HepG2 (cell line): ENCODE data around the gene SURF2. TPM values are rescaled to one million over a fixed set of nuclear protein-coding genes. Genes with fewer than 3 reads are reported as not detected.

ENCODE experiments used
- CBX5 ChIP-seq: sonication (generic); formaldehyde crosslinking; IDR thresholded peaks from 2 replicates; pipeline ENCODE4 v1.4.0; 2020; ENCODE audit warnings: missing genetic modification reagents, borderline replicate concordance
- CC2D1A ChIP-seq: sonication (generic); formaldehyde crosslinking; IDR thresholded peaks from 2 replicates; pipeline ENCODE4 v1.8.1; 2023; ENCODE audit warnings: mild to moderate bottlenecking, missing genetic modification reagents
- NFATC3 ChIP-seq: sonication (generic); formaldehyde crosslinking; IDR thresholded peaks from 2 replicates; pipeline ENCODE4 v1.5.1; 2020; ENCODE audit warnings: mild to moderate bottlenecking, missing genetic modification reagents
- REL ChIP-seq: sonication (generic); formaldehyde crosslinking; conservative IDR thresholded peaks from 2 replicates; pipeline ENCODE4 v1.8.0; 2022; ENCODE audit warnings: mild to moderate bottlenecking, missing genetic modification reagents, moderate library complexity
- SRSF4 ChIP-seq: fragments of 200-400 bp; formaldehyde crosslinking; IDR thresholded peaks from one replicate; pipeline ENCODE4 v1.6.1; 2018; ENCODE audit warnings: mild to moderate bottlenecking, low read depth, low read length, moderate library complexity; ENCODE audit not compliant: poor library complexity, severe bottlenecking
- YEATS2 ChIP-seq: sonication (generic); formaldehyde crosslinking; IDR thresholded peaks from 2 replicates; pipeline ENCODE4 v1.4.0; 2020; ENCODE audit warnings: missing genetic modification reagents, borderline replicate concordance
- ZNF234 ChIP-seq: sonication (generic); formaldehyde crosslinking; conservative IDR thresholded peaks from 2 replicates; pipeline ENCODE4 v1.5.1; 2020; ENCODE audit warnings: mild to moderate bottlenecking, missing genetic modification reagents
- ZNF441 ChIP-seq: sonication (generic); formaldehyde crosslinking; IDR thresholded peaks from 2 replicates; pipeline ENCODE4 v1.7.0; 2021; ENCODE audit warnings: missing genetic modification reagents, borderline replicate concordance
- ZNF570 ChIP-seq: sonication (generic); formaldehyde crosslinking; IDR thresholded peaks from 2 replicates; pipeline ENCODE4 v1.4.0; 2020; ENCODE audit warnings: mild to moderate bottlenecking, missing genetic modification reagents, borderline replicate concordance
- ZNF589 ChIP-seq: sonication (generic); formaldehyde crosslinking; conservative IDR thresholded peaks from 2 replicates; pipeline ENCODE4 v1.8.0; 2022; ENCODE audit warnings: mild to moderate bottlenecking, moderate library complexity, missing genetic modification reagents
- ZNF619 ChIP-seq: sonication (generic); formaldehyde crosslinking; IDR thresholded peaks from 2 replicates; pipeline ENCODE4 v1.4.0; 2020; ENCODE audit warnings: mild to moderate bottlenecking, missing genetic modification reagents
- ZNF660 ChIP-seq: sonication (generic); formaldehyde crosslinking; IDR thresholded peaks from 2 replicates; pipeline ENCODE4 v1.5.1; 2020; ENCODE audit warnings: mild to moderate bottlenecking, low read depth, missing genetic modification reagents, borderline replicate concordance
- polyA plus RNA-seq, 8 experiments: library from polyadenylated mRNA; depleted of rRNA in 3 of 8; stranded (reverse) in 7 of 8; unstranded in 1 of 8; fragments of >200 nt; fragmentation: Illumina TruSeq in 4 of 8; extraction: Trizol in 4 of 8; gene quantifications; 2 replicates each; pipeline versions ENCODE4 v1.2.1 to v1.2.3, GENCODE V29; 2011 to 2016; ENCODE audit warnings: low read depth in 4 of 8, missing spikeins in 1 of 8, mixed read lengths in 1 of 8; ENCODE audit not compliant: insufficient read depth in 1 of 8
- total RNA-seq, 5 experiments: library from RNA; depleted of rRNA; stranded (reverse); fragments of >200 nt; fragmentation: Illumina TruSeq; extraction: Trizol; gene quantifications; 2 replicates each; pipeline ENCODE4 v1.2.3, GENCODE V29; 2016; ENCODE audit warnings: low read depth in 1 of 5
- TF ChIP-seq, protein P1 (sequence below): sonication (generic); formaldehyde crosslinking; IDR thresholded peaks from 2 replicates; pipeline ENCODE4 v1.4.0; 2020; ENCODE audit warnings: missing genetic modification reagents, mild to moderate bottlenecking, borderline replicate concordance
- TF ChIP-seq, protein P2 (sequence below): IDR thresholded peaks from 2 replicates; pipeline ENCODE4 v1.6.1; 2012; ENCODE audit warnings: inconsistent platforms
- TF ChIP-seq, protein P3 (sequence below): sonication (generic); formaldehyde crosslinking; IDR thresholded peaks from 2 replicates; pipeline ENCODE4 v1.4.0; 2020; ENCODE audit warnings: mild to moderate bottlenecking, missing genetic modification reagents
- TF ChIP-seq, protein P4 (sequence below): sonication (generic); formaldehyde crosslinking; IDR thresholded peaks from 2 replicates; pipeline ENCODE4 v1.5.0; 2020; ENCODE audit warnings: mild to moderate bottlenecking, missing genetic modification reagents
- TF ChIP-seq, protein P5 (sequence below): sonication (generic); formaldehyde crosslinking; conservative IDR thresholded peaks from 2 replicates; pipeline ENCODE4 v1.5.0; 2020; ENCODE audit warnings: missing genetic modification reagents
- TF ChIP-seq, protein P6 (sequence below): sonication (generic); formaldehyde crosslinking; IDR thresholded peaks from 2 replicates; pipeline ENCODE4 v1.5.0; 2020; ENCODE audit warnings: missing genetic modification reagents

The SURF2 gene
- total and polyA plus RNA-seq, 2 of the 13 experiments (the other 11 are each of a cell fraction or from before 2014, with no cell fraction given) = 6.3 to 13.6 TPM

DNA sequence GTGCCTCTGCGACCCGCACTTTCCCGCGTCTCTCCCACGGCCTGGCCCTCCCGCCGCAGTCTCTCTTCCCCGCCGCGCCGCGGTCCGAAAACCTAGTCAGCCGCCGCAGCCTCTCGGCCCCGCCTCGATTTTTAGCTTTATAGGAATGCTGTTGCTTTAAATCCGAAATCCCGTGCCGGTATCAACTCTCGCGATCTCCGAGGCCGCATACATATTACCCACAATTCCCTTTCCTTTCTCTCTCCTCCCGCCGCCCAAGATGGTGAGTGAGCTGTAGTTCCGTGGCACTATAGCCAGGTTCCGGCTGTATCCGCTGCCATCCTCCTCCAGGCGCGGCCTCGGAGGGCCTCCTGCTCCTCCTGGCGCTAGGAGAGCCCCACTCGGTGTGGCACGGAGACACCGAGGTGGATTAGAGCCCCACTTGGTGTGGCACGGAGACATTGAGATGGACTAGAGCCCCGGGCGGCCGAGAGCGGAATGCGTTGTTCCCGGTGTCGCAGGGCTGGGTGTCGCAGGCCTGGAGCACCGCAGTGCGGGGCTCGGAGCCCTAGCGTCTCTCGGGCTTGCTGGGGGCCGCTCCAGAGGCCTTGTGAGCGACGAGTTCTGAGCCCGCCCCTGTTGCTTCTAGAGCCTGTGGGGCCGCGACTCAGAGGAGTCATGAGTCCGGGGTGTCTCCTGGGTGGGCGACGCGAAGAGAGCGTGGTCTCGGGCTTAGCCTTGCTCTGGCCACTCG, 8.2 kb upstream of the SURF2 start, which contains the start of the genes MED22 and RPL7A (continued):
- TF ChIP-seq, protein P1, sequence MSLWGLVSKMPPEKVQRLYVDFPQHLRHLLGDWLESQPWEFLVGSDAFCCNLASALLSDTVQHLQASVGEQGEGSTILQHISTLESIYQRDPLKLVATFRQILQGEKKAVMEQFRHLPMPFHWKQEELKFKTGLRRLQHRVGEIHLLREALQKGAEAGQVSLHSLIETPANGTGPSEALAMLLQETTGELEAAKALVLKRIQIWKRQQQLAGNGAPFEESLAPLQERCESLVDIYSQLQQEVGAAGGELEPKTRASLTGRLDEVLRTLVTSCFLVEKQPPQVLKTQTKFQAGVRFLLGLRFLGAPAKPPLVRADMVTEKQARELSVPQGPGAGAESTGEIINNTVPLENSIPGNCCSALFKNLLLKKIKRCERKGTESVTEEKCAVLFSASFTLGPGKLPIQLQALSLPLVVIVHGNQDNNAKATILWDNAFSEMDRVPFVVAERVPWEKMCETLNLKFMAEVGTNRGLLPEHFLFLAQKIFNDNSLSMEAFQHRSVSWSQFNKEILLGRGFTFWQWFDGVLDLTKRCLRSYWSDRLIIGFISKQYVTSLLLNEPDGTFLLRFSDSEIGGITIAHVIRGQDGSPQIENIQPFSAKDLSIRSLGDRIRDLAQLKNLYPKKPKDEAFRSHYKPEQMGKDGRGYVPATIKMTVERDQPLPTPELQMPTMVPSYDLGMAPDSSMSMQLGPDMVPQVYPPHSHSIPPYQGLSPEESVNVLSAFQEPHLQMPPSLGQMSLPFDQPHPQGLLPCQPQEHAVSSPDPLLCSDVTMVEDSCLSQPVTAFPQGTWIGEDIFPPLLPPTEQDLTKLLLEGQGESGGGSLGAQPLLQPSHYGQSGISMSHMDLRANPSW = no peak
- TF ChIP-seq CBX5 (CRISPR knock-in tag) = peak; percentile 76; the same call in 1 of the 2 replicates
- TF ChIP-seq ZNF589 (CRISPR knock-in tag) = peak; percentile 88; the same call in 1 of the 2 replicates
- TF ChIP-seq ZNF441 (CRISPR knock-in tag) = peak; percentile 20; the same call in 1 of the 2 replicates
- peak; percentile 71; the same call in 1 of the 2 replicates for TF ChIP-seq ZNF619 (CRISPR knock-in tag)
- peak; percentile 20; the same call in 1 of the 2 replicates for TF ChIP-seq CC2D1A (CRISPR knock-in tag)
- TF ChIP-seq, protein P2, sequence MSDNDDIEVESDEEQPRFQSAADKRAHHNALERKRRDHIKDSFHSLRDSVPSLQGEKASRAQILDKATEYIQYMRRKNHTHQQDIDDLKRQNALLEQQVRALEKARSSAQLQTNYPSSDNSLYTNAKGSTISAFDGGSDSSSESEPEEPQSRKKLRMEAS = peak; percentile 86
- peak; percentile 59; the same call in 1 of the 2 replicates for TF ChIP-seq ZNF234 (CRISPR knock-in tag)
- TF ChIP-seq, protein P3, sequence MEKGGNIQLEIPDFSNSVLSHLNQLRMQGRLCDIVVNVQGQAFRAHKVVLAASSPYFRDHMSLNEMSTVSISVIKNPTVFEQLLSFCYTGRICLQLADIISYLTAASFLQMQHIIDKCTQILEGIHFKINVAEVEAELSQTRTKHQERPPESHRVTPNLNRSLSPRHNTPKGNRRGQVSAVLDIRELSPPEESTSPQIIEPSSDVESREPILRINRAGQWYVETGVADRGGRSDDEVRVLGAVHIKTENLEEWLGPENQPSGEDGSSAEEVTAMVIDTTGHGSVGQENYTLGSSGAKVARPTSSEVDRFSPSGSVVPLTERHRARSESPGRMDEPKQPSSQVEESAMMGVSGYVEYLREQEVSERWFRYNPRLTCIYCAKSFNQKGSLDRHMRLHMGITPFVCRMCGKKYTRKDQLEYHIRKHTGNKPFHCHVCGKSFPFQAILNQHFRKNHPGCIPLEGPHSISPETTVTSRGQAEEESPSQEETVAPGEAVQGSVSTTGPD (CRISPR knock-in tag) = no peak
- peak; percentile 45; the same call in 1 of the 2 replicates for TF ChIP-seq ZNF660 (CRISPR knock-in tag)
- TF ChIP-seq, protein P4, sequence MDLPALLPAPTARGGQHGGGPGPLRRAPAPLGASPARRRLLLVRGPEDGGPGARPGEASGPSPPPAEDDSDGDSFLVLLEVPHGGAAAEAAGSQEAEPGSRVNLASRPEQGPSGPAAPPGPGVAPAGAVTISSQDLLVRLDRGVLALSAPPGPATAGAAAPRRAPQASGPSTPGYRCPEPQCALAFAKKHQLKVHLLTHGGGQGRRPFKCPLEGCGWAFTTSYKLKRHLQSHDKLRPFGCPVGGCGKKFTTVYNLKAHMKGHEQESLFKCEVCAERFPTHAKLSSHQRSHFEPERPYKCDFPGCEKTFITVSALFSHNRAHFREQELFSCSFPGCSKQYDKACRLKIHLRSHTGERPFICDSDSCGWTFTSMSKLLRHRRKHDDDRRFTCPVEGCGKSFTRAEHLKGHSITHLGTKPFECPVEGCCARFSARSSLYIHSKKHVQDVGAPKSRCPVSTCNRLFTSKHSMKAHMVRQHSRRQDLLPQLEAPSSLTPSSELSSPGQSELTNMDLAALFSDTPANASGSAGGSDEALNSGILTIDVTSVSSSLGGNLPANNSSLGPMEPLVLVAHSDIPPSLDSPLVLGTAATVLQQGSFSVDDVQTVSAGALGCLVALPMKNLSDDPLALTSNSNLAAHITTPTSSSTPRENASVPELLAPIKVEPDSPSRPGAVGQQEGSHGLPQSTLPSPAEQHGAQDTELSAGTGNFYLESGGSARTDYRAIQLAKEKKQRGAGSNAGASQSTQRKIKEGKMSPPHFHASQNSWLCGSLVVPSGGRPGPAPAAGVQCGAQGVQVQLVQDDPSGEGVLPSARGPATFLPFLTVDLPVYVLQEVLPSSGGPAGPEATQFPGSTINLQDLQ = peak; percentile 34; the same call in 1 of the 2 replicates
- TF ChIP-seq REL = 0 out of 2 replicates have a peak, but pooled peaks have one; percentile 68
- no peak for TF ChIP-seq ZNF570 (CRISPR knock-in tag)
- TF ChIP-seq NFATC3 (CRISPR knock-in tag) = peak; percentile 74; the same call in 1 of the 2 replicates
- no peak for TF ChIP-seq SRSF4
- TF ChIP-seq, protein P5, sequence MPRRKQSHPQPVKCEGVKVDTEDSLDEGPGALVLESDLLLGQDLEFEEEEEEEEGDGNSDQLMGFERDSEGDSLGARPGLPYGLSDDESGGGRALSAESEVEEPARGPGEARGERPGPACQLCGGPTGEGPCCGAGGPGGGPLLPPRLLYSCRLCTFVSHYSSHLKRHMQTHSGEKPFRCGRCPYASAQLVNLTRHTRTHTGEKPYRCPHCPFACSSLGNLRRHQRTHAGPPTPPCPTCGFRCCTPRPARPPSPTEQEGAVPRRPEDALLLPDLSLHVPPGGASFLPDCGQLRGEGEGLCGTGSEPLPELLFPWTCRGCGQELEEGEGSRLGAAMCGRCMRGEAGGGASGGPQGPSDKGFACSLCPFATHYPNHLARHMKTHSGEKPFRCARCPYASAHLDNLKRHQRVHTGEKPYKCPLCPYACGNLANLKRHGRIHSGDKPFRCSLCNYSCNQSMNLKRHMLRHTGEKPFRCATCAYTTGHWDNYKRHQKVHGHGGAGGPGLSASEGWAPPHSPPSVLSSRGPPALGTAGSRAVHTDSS = no peak
- peak; percentile 100 for TF ChIP-seq YEATS2 (CRISPR knock-in tag)
- TF ChIP-seq, protein P6, sequence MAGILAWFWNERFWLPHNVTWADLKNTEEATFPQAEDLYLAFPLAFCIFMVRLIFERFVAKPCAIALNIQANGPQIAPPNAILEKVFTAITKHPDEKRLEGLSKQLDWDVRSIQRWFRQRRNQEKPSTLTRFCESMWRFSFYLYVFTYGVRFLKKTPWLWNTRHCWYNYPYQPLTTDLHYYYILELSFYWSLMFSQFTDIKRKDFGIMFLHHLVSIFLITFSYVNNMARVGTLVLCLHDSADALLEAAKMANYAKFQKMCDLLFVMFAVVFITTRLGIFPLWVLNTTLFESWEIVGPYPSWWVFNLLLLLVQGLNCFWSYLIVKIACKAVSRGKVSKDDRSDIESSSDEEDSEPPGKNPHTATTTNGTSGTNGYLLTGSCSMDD = no peak
